NCI-H82 (cell line): ENCODE measurements around the gene DNM3.
A peak's percentile ranks its signal among the peaks of the same experiment; 100 is the strongest.

Experiments used
- DNase-seq: peaks from one replicate; lab custom pipeline; 2025; lab: John Stamatoyannopoulos, UW

DNM3 gene

DNA sequence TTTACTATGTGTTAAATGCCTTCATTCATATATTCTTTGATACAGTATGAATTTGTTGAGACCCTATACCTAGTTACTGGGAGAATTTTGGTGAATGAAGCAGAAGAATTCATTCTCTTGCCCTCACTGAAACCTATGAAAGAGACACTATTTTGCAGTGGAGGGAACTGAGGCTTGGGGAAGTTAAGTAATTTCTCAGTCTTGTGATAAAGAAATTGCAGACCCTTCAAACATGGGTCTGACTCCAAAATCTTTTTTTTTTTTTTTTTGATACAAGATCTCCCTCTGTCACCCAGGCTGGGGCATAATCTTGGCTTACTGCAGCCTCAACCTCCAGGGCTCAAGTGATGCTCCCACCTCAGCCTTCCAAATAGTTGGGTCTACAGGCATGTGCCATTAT, 132.1 kb downstream of the DNM3 start:
- DNase-seq, result no peak

DNA sequence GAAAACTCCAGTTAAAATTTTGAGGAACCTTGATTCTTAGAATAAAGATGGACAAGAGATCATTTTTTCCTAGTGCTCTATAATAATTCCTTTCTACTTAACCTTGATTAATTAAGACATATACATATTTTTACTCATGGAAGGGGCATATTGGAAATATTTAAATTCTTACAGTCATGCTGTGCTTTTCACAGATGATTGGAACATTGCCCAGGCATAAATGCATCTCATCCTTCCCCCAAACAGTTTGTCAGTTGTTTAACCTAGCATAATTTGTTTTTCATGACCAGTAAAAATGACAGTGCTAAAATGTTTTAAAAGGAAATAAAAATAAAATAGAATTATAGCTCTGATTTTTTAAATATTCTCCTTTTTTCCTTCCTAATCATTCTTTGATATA, 140.0 kb downstream of the DNM3 start:
- no peak for DNase-seq

DNA sequence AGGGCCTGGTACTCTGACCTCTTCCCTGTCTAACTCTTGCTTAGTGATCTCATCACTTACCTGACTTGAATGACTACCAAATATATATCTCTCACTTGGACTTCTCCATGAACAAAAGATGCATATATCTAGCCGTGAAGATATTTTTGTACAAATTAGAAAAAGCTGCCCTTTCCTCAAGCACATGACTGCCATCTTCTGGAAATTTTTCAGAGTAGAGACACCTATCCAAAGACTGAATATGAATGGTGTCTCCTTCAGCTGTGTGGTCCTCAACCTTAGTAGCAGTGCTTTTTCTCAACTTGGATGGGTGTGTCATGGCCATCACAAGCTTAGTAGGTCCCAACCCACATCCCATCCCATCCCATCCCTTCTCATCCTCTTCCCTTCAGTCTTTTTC, 142.3 kb downstream of the DNM3 start:
- peak; percentile 23 for DNase-seq

DNA sequence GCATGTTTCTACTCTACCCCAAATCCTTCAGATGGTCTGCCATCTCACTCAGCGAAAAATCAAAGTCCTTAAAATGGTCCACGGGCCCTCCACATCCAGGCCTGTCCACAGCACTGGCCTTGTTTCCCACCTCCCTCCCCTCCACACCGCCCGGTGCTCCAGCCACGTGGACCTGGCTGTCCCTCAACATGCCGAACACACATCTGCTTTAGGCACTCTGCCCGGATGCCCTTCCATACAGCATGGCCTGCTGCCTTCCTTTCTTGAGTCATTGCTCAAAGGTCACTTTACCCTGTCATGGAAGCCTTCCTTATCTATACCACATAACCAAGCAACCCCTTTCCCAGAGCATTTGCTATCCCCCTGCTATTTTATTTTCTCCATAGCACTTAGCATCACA, 143.0 kb downstream of the DNM3 start:
- DNase-seq, result no peak

DNA sequence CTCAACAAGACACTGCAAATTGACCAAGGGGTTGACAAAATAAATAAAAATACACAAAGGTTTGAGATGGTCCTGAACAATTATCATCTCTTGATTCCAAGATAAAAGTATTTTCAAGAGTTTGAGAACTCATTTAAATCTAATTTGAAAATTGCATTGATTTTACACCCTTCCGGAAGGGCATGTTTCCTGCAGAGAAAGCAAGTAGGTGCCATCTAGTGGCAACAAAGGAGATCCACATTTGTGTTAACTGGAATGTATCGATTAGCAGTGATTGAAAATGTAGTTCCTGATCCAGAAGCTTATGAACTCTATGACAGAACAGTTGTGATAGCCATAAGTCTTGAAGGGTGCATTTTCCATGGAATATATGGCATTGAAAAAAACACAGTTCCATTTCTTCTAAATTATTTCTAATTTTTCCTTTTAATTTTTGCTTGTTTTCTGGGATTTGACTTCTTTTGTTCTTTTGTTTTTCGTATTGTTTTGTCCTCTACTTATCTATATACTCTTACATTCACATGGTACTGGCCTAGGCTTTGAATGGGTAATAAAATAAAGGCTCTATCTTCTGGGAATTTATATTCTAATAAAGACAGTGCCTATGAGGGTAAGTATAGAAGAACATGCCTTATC, 143.7 kb downstream of the DNM3 start:
- DNase-seq, result peak; percentile 64

DNA sequence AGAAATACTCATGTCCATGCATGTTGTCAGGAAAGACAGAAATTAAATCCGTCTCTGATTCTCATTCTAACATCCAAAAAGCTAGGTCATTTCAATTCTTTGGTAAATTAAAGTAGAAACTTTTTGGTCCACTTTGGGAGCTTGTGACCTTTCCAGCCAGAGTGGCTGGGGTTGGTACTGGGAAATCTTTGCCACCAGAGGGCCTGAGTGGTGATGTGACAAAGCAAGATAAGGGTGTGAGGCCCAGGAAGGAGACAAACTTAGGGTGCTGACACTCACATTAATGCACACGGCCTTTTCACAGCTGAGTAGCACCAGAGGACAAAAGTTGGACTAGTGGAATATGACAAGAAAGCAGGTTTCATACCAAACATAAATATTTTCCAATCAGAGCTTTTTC, 144.3 kb downstream of the DNM3 start:
- DNase-seq, result peak; percentile 29

DNA sequence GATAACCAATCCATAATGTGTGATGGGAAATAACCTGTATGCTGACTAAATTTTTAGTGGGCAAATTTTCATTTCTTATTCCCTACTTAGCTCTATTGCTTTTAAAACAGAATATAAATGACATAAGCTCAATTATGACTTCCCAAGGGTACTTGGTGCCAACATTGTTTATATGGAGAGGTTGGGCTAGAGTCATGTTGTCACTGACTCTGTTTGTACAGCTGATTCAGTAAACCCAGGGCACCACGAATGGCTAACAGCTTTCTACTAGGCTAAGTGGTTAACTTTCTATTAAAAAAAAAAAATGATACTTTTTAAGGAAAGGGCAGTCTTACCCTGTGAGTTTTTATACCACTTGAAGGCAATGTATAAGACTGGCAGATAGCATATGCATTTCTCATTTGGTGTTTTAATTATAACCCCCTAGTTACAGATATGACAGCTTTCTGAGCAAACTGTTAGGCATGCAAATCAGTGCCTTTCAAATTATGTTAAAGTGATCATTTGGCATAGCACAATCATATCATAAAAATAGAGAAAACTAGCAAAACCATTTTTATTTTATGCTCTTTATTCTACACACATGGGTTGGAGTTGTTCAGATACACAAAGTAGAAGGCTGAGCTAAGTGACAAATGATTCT, 147.1 kb downstream of the DNM3 start:
- DNase-seq, result no peak

DNA sequence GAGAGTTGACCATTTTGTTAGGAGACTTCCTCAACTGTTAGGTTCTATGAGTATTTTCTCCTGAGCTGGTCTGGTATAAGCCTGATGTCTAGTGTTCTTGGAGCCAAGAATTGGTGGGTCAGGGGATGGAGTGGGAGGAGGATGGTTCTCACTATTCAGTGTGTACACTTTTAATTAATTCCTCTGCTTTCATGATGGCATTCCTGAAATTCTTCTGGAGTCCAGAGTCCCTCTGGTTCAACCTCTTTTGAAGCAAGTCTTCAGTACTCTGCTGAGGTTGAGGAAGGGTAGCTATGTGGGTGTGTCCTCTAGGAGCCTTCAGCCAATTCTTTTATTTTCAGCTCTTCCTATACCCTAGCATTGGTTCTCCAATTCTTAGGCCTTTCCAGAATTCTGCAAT, 149.1 kb downstream of the DNM3 start:
- DNase-seq, result no peak

DNA sequence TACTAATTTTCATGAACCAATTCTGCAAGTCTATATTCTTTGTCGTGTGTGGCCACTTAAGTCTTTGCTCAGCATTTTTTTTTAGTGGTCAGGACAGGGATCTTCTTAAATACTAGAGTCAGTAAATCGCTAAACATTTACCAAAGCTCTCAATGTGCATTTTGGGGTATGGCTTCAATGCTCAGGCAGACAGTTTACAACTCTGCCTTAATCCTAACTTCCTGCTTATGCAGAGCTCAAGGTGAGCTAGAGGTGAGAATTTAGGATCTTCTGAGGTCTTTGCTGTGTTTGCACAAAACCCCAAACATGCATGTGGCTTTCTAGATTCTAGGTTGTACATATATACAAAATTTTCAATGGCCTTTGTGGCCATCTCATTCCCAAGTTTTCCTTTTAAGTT, 153.0 kb downstream of the DNM3 start:
- no peak for DNase-seq

DNA sequence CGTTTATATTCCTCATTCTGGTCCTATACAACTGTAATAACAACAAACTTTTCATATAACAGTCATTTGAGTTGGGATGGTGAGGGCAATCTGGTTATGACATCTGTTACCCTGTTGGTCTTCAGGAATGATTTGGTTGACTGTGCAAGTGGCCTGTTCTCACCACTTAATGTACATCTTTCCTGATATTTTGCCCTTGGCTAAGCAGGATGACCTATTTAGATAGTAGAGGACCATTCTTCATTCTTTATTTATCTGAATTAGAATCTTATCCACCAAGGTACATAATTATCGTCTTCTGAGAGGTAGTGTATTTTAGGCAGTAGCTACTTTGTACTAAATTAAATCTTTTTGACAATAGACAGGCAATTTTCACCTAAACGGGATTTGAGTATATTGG, 154.3 kb downstream of the DNM3 start:
- no peak for DNase-seq

DNA sequence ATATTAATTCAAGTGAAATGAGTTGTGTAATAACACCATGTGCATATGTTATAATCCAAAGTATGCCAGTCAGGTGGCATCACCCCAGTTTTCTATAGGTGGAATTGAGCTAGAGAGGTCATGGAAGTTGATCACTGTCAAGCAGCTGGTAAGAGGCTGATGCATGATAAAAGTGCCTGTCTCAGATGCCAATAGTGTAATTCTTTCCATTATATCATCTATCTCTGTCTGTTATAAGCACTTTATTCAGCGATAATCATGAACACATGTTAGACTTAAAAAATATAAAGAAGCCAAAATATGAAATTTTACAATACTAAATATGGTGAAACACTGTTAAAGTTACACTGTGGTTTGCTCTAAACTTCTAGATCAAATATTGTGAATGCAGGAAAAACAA, 156.6 kb downstream of the DNM3 start:
- no peak for DNase-seq

DNA sequence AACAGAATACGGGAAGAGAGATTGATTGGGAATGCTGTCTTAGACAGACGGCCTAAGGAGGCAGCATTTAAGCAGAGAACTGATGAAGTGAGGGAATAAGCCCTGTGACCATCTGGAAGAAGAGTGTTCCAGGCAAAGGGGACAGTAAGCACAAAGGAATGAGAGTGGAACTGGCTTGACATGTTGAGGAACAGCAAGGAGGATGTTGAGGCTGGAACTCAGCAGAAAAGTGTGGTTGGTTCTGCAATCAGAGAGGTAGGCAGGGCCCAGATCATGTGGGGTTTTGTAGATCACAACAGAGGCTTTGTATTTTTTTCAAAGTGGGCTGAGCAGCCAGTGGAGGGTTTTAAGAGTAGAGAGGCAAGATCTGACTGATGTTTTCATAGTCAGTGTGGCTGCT, 157.4 kb downstream of the DNM3 start:
- DNase-seq, result peak; percentile 40

DNA sequence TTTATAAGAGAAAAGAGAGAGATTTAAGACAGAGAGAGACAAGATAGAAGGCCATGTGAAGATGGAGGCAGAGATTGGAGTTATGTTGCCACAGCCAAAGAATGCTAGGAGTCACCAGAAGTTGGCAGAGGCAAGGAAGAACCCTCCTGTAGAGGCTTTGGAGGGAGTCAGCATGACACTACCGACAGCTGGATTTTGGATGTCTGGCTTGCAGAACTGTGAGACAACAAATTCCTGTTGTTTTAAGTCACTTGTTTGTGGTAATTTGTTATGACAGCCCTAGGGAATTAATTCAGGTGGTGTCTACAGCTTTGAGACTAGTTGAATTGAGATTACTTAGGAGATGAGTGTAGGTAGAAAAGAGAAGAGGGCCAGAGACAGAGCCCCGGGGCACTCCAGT, 158.5 kb downstream of the DNM3 start:
- DNase-seq, result no peak

DNA sequence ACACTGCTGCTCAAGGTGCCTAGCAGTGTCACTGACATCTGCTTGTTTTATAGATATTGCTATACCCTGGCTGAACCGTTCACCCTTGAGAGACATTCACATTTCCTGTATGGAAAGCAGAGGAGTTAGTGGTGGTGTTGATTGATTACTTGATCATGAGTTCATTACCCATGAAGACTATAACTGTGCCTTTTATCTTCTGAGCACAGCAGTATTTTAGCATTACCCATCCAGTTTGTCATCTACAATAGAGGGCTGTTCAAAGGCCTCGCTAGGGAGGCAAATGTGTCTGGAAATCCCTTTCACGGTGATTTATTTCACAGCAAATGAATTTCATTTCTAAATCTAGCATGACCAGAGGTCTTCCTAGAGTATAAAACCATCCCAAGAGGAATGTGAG, 160.0 kb downstream of the DNM3 start:
- no peak for DNase-seq

DNA sequence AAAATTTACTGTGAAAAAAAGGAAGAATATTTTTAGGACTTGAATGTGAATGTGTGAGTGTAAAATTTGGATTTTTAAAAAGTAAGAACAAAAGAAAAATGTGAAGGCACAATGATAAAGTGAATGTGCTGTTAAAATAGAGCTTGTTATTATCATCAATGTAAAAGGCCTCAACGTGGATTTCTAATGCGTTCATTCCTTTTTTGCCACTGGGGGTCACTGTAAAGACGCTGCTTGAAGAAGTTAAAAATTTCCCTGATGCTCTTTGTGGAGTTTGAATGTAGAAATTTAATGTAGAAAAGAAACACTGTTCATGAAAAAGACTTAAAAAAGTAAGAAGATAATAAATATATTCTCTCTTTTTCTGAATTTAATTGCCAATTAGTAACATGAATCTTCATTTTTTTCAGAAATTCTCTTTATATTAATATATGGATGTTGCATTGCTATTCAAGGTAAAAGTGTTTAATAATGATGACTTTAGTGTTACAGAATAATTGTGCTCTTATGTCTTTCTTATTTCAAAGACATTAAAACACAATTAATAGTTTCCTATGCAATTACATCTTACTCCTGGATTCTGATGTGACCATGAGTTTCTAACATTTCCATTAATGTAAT, 161.5 kb downstream of the DNM3 start:
- peak; percentile 74 for DNase-seq

DNA sequence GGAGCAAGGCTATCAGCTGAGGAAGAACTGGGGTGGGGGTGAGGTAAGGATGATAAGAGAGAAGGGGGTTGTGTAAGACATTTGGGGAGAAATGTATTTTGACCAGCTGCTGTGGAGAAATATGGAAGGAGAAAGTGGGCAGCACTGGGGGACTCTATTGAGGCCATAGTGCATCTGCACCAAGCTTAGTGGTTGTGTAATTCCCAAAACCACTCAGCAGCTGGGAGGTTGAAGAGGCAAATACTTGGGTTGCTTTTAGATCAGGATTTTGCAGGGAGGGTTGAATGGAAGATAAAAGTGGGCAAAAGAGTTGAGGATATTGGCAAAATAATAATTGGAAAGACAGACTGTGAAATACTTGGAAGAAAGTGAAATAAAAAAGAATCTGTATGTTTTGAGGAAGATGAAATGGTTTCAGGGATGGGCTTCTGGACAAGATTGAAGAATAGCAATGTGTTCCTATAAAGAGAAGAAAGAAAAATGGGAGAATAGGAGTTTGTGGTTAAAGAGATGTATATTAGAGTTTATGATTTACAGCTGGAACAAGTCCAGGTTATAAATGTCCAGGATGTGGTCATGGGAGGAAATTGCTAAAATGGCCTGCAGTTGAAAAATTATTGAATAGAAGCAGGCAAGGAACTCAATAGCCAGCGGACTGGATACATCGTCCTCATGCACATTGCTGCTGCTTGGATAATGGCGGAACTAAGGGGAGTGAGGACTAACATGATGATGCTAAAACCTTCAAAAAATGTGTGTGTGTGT, 162.7 kb downstream of the DNM3 start:
- no peak for DNase-seq

DNA sequence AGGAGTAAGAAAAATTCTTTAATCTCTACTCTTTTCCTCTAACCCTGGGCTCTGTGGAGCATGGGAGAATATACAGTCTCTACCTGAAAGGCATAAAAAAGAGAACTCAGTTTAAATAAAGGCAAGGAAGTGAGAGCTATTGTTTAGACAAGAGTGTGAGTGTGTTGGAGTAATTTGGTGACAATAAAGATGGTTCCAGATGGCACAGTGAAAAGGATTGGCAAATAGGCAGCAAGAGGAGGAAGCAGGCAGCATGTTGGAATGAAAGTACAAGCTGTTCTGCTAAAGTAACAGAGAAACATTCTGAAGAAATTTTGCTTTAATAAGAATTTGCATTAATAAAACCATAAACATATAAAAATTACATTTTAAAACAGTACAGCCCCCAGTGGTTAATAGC, 163.4 kb downstream of the DNM3 start:
- no peak for DNase-seq

DNA sequence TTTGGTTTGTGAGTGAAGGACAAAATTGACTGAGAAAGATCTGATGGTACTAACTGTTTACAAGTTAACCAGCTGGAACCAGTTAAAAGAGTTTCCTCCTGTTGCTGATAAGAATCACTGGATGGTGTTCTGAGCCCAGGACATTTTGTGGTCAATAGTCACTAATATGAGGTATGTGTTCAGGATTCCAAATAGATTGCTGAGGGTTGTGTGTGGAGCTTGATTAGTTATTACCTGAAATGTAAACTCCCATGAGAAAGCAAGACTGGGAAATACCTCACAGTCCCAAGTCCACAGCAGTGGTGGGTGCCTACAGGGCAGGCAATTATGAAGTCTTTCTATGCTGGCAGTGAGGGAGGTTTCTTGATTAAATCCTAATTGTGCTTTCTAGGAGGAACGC, 164.6 kb downstream of the DNM3 start:
- no peak for DNase-seq

DNA sequence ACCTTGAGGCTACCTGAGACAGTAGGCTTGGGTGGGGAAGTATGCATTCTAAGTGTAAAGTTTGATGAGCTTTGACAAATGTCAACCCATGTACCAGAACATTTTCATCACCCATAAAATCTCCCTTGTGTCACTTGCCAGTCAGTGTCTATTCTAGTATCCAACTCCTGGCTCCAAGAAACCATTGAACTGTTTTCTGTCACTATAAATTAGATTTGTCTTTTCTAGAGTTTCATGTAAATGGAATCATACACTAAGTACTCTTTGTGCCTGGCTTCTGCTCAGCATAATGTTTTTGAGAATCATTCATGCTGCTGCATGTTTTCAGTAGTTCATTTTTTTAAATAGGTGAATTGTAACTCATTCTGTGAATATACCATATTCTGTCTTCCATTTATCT, 165.4 kb downstream of the DNM3 start:
- no peak for DNase-seq

DNA sequence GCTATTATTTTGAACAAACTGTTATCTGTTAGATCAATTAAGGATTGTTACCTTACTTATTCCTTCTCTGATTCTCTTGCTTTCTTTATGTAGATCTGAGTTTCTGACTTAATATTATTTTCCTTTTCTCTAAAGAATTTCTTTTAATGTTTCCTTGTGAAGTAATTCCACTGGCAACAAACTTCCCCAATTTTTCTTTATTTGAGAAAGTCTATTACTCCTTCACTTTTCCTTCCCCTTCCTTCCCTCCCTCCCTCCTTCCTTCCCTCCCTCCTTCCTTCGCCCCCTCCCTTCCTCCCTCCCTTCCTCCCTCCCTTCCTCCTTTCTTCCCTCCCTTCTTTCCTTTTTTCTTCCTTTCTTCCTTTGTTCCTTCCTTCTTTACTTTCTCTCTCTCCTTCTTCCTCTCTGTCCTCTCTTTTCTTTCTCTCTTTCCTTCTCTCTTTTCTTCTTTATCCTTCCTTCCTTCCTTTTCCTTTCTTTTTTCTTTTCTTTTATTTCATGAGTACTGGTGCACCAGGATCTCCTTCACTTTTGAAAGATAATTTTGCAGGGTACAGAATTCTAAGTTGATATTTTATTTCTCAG, 177.5 kb downstream of the DNM3 start:
- no peak for DNase-seq

DNA sequence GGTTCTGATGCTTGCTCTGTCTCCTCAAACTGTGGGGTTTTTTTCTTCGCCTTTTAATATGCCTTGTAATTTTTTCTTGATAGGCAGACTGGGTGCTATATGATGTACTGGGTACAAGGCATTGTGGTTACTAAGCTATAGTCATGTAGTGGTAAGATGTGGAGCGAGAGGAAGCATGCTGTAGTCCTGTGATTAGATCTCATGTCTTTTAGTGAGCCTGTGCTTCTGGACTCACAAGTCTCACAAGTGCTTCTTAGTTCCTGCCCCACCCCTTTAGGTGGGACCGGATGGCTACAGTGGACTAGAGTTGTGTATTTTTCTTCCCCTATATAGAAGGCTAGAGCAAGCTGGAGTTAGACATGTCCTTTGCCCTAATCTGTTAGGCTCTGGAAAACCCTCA, 178.7 kb downstream of the DNM3 start:
- DNase-seq, result no peak

DNA sequence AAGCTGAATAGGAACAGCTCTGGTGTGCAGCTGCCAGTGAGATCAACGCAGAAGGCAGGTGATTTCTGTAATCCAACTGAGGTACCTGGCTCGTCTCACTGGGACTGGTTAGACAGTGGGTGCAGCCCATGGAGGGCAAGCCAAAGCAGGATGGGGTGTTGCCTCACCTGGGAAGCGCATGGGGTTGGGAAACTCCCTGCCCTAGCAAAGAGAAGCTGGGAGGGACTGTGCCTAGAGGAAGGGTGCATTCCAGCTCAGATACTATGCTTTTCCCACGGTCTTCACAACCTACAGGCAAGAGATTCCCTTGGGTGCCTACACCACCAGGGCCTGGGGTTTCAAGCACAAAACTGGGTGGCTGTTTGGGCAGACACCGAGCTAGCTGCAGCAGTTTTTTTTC, 183.2 kb downstream of the DNM3 start:
- no peak for DNase-seq
